PFSK-1 (cell line): ENCODE measurements around the gene LIFR.

Experiments
- FOXP2 ChIP-seq: optimal IDR thresholded peaks from 2 replicates; pipeline ENCODE3; 2011; ENCODE audit warnings: borderline replicate concordance, control low read depth, inconsistent platforms; ENCODE audit not compliant: insufficient read depth; ENCODE audit errors: extremely low read length, extremely low read depth
- POLR2AphosphoS5 ChIP-seq: IDR thresholded peaks from 2 replicates; pipeline ENCODE4 v1.6.1; 2012; ENCODE audit warnings: low read depth, mild to moderate bottlenecking, control low read depth, low read length, moderate library complexity
- SIN3A ChIP-seq: IDR thresholded peaks from 2 replicates; pipeline ENCODE4 v1.6.1; 2012; ENCODE audit warnings: mild to moderate bottlenecking, low read length, moderate library complexity, borderline replicate concordance; ENCODE audit not compliant: insufficient read depth
- TAF1 ChIP-seq: IDR thresholded peaks from 2 replicates; pipeline ENCODE4 v1.6.1; 2012; ENCODE audit warnings: low read length, control low read depth, borderline replicate concordance; ENCODE audit not compliant: insufficient read depth
- TF ChIP-seq, protein P1 (sequence below), 2 experiments: IDR thresholded peaks; 2 replicates each; pipeline versions ENCODE4 v1.6.1 to v1.8.0; 2011 to 2012; ENCODE audit warnings: low read depth in 2 of 2, low read length in 2 of 2, control low read depth in 1 of 2, inconsistent platforms in 1 of 2, mild to moderate bottlenecking in 1 of 2, moderate library complexity in 1 of 2; ENCODE audit not compliant: insufficient read depth in 1 of 2

Gene LIFR

GRCh38 chr5:38543074-38543473, 13.4 kb downstream of the LIFR start:
- TF ChIP-seq, protein P1, sequence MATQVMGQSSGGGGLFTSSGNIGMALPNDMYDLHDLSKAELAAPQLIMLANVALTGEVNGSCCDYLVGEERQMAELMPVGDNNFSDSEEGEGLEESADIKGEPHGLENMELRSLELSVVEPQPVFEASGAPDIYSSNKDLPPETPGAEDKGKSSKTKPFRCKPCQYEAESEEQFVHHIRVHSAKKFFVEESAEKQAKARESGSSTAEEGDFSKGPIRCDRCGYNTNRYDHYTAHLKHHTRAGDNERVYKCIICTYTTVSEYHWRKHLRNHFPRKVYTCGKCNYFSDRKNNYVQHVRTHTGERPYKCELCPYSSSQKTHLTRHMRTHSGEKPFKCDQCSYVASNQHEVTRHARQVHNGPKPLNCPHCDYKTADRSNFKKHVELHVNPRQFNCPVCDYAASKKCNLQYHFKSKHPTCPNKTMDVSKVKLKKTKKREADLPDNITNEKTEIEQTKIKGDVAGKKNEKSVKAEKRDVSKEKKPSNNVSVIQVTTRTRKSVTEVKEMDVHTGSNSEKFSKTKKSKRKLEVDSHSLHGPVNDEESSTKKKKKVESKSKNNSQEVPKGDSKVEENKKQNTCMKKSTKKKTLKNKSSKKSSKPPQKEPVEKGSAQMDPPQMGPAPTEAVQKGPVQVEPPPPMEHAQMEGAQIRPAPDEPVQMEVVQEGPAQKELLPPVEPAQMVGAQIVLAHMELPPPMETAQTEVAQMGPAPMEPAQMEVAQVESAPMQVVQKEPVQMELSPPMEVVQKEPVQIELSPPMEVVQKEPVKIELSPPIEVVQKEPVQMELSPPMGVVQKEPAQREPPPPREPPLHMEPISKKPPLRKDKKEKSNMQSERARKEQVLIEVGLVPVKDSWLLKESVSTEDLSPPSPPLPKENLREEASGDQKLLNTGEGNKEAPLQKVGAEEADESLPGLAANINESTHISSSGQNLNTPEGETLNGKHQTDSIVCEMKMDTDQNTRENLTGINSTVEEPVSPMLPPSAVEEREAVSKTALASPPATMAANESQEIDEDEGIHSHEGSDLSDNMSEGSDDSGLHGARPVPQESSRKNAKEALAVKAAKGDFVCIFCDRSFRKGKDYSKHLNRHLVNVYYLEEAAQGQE (IDR thresholded peaks at IDR 0.05; ENCODE audit: insufficient read depth in 1 of 2, low read depth in 2 of 2, low read length in 2 of 2) = no peak
- TF ChIP-seq FOXP2 = no peak
- TF ChIP-seq POLR2AphosphoS5 = no peak
- no peak for TF ChIP-seq TAF1
- no peak for TF ChIP-seq SIN3A

GRCh38 chr5:38541174-38541725, 15.2 kb downstream of the LIFR start:
- TF ChIP-seq, protein P1 (IDR thresholded peaks at IDR 0.05; ENCODE audit: insufficient read depth in 1 of 2, low read depth in 2 of 2, low read length in 2 of 2) = no peak
- TF ChIP-seq POLR2AphosphoS5 (no peak), SIN3A (no peak), FOXP2 (no peak), TAF1 (no peak)

GRCh38 chr5:38540314-38540713, 16.1 kb downstream of the LIFR start:
- TF ChIP-seq SIN3A (no peak), TAF1 (no peak), POLR2AphosphoS5 (no peak), FOXP2 (no peak)
- TF ChIP-seq, protein P1 (IDR thresholded peaks at IDR 0.05; ENCODE audit: insufficient read depth in 1 of 2, low read depth in 2 of 2, low read length in 2 of 2) = no peak

DNA sequence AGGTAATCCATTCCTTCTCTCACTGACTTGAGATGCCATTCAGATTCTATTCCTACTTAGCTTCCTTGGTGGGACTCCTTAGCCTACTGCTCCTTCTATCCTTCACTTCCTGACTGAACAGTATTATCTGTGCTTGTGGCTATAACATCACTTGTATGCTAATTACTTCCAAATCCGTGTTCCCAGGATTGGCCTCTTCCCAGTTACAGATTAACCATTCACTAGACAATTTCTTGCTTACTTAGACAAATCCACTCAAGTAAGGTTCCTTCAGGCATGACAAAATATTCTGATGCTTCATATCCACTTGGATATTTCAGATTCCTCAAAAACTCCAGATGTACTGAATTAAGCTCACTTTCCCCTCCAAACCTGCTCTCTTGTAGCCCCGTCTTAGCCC, 18.3 kb downstream of the LIFR start:
- TF ChIP-seq FOXP2 (no peak), TAF1 (no peak), POLR2AphosphoS5 (no peak), SIN3A (no peak)
- TF ChIP-seq, protein P1 (IDR thresholded peaks at IDR 0.05; ENCODE audit: insufficient read depth in 1 of 2, low read depth in 2 of 2, low read length in 2 of 2) = no peak

DNA sequence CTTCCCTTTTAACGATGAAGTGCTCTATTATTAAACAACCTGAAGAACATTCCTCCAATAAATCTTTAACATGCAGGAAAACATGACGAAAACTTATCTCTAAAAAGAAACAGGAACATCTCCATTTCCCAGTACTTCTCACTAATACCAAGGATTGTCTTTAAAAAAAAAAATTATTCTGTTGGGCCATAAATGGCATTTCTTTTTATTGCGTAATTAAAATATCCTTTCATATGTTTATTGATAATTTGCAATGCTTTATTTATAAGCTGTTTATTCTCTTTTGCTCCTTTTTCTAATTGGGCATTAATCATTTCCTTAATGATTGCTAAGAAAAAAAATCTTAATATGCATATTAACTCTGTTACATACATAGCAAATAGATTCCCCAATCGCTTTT, 18.9 kb downstream of the LIFR start:
- no peak for TF ChIP-seq POLR2AphosphoS5
- no peak for TF ChIP-seq TAF1
- TF ChIP-seq SIN3A = no peak
- TF ChIP-seq, protein P1 (IDR thresholded peaks at IDR 0.05; ENCODE audit: insufficient read depth in 1 of 2, low read depth in 2 of 2, low read length in 2 of 2) = no peak
- no peak for TF ChIP-seq FOXP2
